Stomach (tissue), 9 donors: ENCODE data around the gene PHLDB1. TPM values are rescaled to one million over a fixed set of nuclear protein-coding genes. Genes with fewer than 3 reads are reported as not detected.
A peak's percentile ranks its signal among the peaks of the same experiment; 100 is the strongest.

Source experiments
- DNase-seq, 2 donors: peaks; one replicate each; pipeline versions ENCODE4 v3.0.0 to v3.0.0-alpha.2; 2013 to 2019
- H3K27ac ChIP-seq, 5 donors: fragments of 200-600 bp in 4 of 5; sonication (generic) in 4 of 5; one replicate each; pipeline ENCODE4 v1.5.1; 2013 to 2019; ENCODE audit warnings: mild to moderate bottlenecking in 1 of 5, moderate library complexity in 1 of 5
- H3K27me3 ChIP-seq, 3 donors: fragments of 200-600 bp; sonication (generic); one replicate each; pipeline ENCODE4 v1.5.1; 2017 to 2019; ENCODE audit warnings: mixed run types in 1 of 3
- H3K36me3 ChIP-seq, 4 donors: fragments of 200-600 bp; sonication (generic); 1 replicate in 3 of 4; 2 replicates in 1 of 4; pipeline ENCODE4 v1.5.1; 2016 to 2019
- H3K4me1 ChIP-seq, 4 donors: fragments of 200-600 bp; sonication (generic); one replicate each; pipeline ENCODE4 v1.5.1; 2016 to 2019
- H3K4me3 ChIP-seq, 4 donors: fragments of 200-600 bp; sonication (generic) in 3 of 4; one replicate each; pipeline ENCODE4 v1.5.1; 2016 to 2019; ENCODE audit warnings: mild to moderate bottlenecking in 1 of 4
- H3K9me3 ChIP-seq, 4 donors: fragments of 200-600 bp; sonication (generic); one replicate each; pipeline ENCODE4 v1.5.1; 2016 to 2019
- EP300 ChIP-seq: sonication (generic); formaldehyde crosslinking; IDR thresholded peaks from one replicate; pipeline ENCODE4 v1.6.1; 2017; ENCODE audit warnings: antibody characterized with exemption
- POLR2A ChIP-seq, 4 donors: fragments of 450-650 bp; IDR thresholded peaks; one replicate each; pipeline ENCODE4 v1.6.1; 2016; ENCODE audit warnings: antibody characterized with exemption in 4 of 4, control low read depth in 2 of 4, mild to moderate bottlenecking in 1 of 4, moderate library complexity in 1 of 4
- POLR2AphosphoS5 ChIP-seq, 3 donors: sonication (generic); formaldehyde crosslinking; IDR thresholded peaks; one replicate each; pipeline ENCODE4 v1.6.1; 2016; ENCODE audit warnings: antibody characterized with exemption in 3 of 3
- WGBS, 5 donors: extraction: QIAGEN DNeasy Blood & Tissue Kit in 3 of 5; methylation state at CpG; one replicate each; pipeline versions ENCODE4 v1.1.5 to v1.1.7; 2013 to 2018; 5-methylcytosine and 5-hydroxymethylcytosine counted together
- intact Hi-C: fragments of 100-400 bp; cut with DNase I; formaldehyde crosslinking; loops from one replicate; pipeline ENCODE4 v1.15.1; 2023; ENCODE audit warnings: low total_unique reads
- polyA plus RNA-seq, 3 donors: library from polyadenylated mRNA; stranded (reverse); fragments of 200-250 nt; gene quantifications; one replicate each; pipeline ENCODE4 v1.2.3, GENCODE V29; 2013
- total RNA-seq, 5 donors: library from RNA; depleted of rRNA; stranded (reverse); fragments of >200 nt; gene quantifications; one replicate each; pipeline versions ENCODE4 v1.1.0 to v1.2.3, GENCODE V29; 2014 to 2016
- TF ChIP-seq, protein P1 (sequence below), 7 experiments: fragments of 450-650 bp in 4 of 7; fragments of 200-600 bp in 3 of 7; sonication (generic) in 3 of 7; IDR thresholded peaks; one replicate each; pipeline ENCODE4 v1.5.1; 2016 to 2019; ENCODE audit warnings: antibody characterized with exemption in 7 of 7, control low read depth in 2 of 7, mild to moderate bottlenecking in 1 of 7
- donor health status: healthy with polysubstance abuse.
- donor health status: Bipolar disorder and iron deficiency.
- donor health status: healthy.

Gene PHLDB1
- total and polyA plus RNA-seq, 8 donors, result 28.4 to 291 (median 41.4) TPM

DNA sequence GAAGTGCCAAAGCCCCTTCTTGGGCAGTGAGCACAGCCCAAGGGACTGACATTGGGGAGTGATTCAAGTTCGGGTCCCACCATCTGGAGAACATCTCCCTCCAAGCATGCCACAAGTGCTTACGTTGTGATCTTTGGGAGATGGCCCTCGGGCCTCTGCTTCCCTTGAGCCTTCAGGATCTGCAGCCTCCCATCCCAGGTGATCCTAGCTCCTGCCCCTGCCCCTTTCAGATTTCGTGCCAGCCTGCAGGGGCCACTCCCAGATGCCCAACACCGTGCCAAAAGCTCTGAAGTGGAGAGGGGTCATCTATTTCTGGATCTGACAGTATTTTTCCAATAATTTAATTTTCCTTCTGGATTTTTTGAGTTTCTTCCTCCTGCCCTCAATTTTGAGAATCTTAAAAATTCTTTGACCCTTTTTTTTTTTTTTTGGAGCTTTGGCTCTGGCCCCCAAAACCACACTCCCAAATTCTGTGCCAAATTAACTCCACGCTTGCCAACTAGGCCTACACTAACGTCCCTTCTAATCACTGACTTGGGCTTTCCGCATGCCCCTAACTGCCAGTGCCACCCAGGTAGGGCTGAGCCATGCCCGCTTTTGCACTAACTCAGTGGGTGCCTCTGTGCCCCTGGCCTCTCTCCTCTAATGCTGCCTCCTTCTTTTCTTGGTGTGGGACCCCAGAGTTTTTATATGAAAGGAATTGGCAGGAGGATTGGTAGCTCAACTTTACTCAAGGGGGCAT, 25.3 kb downstream of the PHLDB1 start:
- Histone ChIP-seq H3K27ac (peak overlapping the region in 1 of 5 donors; percentile 14), H3K36me3 (peaks cover 30 to 78% (median 49%) of the 10 kb centered on the region in 4 donors), H3K9me3 (no peaks in the 10 kb centered on the region), H3K4me1 (peaks cover 18 to 73% (median 53%) of the 10 kb centered on the region in 4 donors), H3K4me3 (no peak overlapping the region), H3K27me3 (no peaks in the 10 kb centered on the region)
- TF ChIP-seq EP300, result no peak
- TF ChIP-seq POLR2A (IDR thresholded peaks at IDR 0.05), result no peak
- TF ChIP-seq, protein P1, sequence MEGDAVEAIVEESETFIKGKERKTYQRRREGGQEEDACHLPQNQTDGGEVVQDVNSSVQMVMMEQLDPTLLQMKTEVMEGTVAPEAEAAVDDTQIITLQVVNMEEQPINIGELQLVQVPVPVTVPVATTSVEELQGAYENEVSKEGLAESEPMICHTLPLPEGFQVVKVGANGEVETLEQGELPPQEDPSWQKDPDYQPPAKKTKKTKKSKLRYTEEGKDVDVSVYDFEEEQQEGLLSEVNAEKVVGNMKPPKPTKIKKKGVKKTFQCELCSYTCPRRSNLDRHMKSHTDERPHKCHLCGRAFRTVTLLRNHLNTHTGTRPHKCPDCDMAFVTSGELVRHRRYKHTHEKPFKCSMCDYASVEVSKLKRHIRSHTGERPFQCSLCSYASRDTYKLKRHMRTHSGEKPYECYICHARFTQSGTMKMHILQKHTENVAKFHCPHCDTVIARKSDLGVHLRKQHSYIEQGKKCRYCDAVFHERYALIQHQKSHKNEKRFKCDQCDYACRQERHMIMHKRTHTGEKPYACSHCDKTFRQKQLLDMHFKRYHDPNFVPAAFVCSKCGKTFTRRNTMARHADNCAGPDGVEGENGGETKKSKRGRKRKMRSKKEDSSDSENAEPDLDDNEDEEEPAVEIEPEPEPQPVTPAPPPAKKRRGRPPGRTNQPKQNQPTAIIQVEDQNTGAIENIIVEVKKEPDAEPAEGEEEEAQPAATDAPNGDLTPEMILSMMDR (IDR thresholded peaks at IDR 0.05), result no peak
- no peak for TF ChIP-seq POLR2AphosphoS5 (IDR thresholded peaks at IDR 0.05)
- intact Hi-C loops, result no loop called here
- WGBS, 5 donors, result 79 to 88% (median 81%) methylated on average over 8 to 9 of the region's 9 CpGs
- no peak for DNase-seq

DNA sequence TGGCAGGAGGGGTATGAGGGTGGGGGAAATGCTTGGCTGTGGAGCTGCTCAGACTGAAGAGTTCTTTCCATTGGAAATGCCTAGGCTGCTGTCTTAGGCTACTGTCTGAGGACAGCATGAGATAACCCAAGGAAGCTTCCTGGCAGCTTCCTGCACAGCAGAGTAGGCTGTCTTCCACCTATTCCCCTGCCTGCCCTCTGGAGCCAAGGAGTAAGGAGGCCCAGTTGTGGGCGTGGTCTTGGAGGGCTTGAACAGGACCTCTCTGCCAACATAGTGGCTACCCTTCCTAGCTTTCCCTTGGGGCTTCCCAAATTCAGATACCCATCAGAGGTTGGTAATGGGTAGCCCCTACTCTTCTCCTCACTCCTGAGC, 25.9 kb downstream of the PHLDB1 start:
- Histone ChIP-seq H3K36me3 (peaks cover 25 to 78% (median 46%) of the 10 kb centered on the region in 4 donors), H3K4me1 (peaks cover 18 to 72% (median 53%) of the 10 kb centered on the region in 4 donors), H3K4me3 (no peak overlapping the region), H3K27ac (peak overlapping the region in 3 of 5 donors; percentile 14 to 76 (median 73)), H3K27me3 (no peaks in the 10 kb centered on the region), H3K9me3 (no peaks in the 10 kb centered on the region)
- no peak for DNase-seq
- intact Hi-C loops, result no loop called here
- TF ChIP-seq POLR2AphosphoS5 (IDR thresholded peaks at IDR 0.05) (no peak), POLR2A (IDR thresholded peaks at IDR 0.05) (no peak), EP300 (no peak)
- TF ChIP-seq, protein P1 (IDR thresholded peaks at IDR 0.05), result no peak
- 63 to 94% (median 77%) methylated on average over 1 of the region's 1 CpG for WGBS, 5 donors

DNA sequence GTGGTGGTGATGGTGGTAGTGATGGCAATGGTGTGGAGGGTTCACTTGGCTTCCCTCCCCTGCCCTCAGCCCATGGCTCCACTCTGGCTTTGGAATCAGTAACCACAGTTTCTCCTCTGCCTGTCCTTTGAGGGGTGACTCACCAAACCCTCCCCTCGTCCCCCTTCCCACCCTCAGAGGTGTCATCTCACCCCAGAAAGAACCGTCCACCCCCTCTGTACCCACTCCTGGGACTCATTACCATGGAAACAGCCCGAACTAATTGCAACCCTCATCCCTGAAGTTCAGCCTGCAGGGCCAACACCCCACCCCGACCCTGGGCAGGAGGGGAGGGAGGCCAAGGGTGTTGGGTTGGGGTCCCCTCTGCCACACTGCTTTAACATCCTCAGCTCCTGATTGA, 26.6 kb downstream of the PHLDB1 start:
- Histone ChIP-seq H3K27me3 (no peaks in the 10 kb centered on the region), H3K27ac (peak overlapping the region in 4 of 5 donors; percentile 68 to 76 (median 74)), H3K36me3 (peaks cover 21 to 78% (median 45%) of the 10 kb centered on the region in 4 donors), H3K4me1 (peaks cover 18 to 68% (median 49%) of the 10 kb centered on the region in 4 donors), H3K4me3 (peak overlapping the region in 2 of 4 donors; percentile 32 to 40), H3K9me3 (no peaks in the 10 kb centered on the region)
- intact Hi-C loops, result no loop called here
- 42 to 67% (median 59%) methylated on average over 4 of the region's 4 CpGs for WGBS, 5 donors
- no peak for TF ChIP-seq POLR2AphosphoS5 (IDR thresholded peaks at IDR 0.05)
- TF ChIP-seq EP300, result no peak
- no peak for TF ChIP-seq POLR2A (IDR thresholded peaks at IDR 0.05)
- TF ChIP-seq, protein P1 (IDR thresholded peaks at IDR 0.05), result no peak
- DNase-seq, result no peak

DNA sequence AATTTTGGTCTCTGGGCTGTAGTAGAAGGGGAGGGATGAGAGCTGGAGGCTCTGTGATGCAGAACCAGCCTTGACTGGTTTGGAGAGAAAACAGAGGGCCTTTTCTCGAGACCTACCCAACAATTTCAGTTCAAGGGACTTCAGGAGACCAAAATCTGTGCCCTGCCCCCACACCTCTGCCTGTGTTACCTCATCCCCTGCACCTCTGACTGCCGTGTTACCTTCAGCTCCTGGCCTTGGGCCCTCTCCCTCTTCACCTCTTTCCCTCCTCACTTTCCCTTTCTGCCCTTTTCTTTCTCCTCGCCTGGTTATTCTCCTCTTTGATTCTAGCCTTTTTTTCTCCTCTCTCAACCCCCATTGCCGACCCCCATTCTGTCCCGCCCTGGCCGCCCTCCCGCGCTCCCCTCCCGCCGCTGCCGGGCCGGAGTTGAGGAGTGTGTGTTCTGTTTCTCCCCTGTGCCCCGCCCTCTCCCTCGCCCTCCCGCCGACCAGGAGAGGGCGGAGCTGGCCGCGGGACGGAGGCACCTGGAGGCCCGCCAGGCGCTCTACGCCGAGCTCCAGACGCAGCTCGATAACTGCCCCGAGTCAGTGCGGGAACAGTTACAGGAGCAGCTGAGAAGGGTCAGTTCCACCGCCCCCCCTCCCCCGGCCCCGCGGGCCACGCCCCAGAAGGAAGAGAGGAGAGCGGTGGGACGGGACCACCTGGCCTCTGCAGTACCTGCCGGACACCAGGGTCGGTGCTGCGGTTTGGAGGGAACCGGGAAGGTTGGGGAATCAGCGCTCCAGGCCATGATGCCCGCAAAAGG, 27.2 kb downstream of the PHLDB1 start:
- H3K4me3 ChIP-seq, result peak overlapping the region; percentile 32 to 40 (median 36)
- intact Hi-C loops, result no loop called here
- no peaks in the 10 kb centered on the region for H3K9me3 ChIP-seq
- peaks cover 22 to 78% (median 47%) of the 10 kb centered on the region in 4 donors for H3K36me3 ChIP-seq
- H3K27me3 ChIP-seq, result no peaks in the 10 kb centered on the region
- DNase-seq, result peak; percentile 90 to 96
- 9 to 24% (median 12%) methylated on average over 15 to 41 of the region's 41 CpGs for WGBS, 5 donors
- H3K4me1 ChIP-seq, result peaks cover 18 to 64% (median 43%) of the 10 kb centered on the region in 4 donors
- TF ChIP-seq EP300, result no peak
- TF ChIP-seq, protein P1 (IDR thresholded peaks at IDR 0.05), result peak in 3 of 7 experiments; percentile 19 to 38 (median 36)
- peak in 2 of 3 donors; percentile 60 to 74 for TF ChIP-seq POLR2AphosphoS5 (IDR thresholded peaks at IDR 0.05)
- no peak for TF ChIP-seq POLR2A (IDR thresholded peaks at IDR 0.05)
- peak overlapping the region; percentile 38 to 76 (median 73) for H3K27ac ChIP-seq
